HTR-8/SVneo (cell line): ENCODE measurements around the gene CRYBA1.
A peak's percentile ranks its signal among the peaks of the same experiment; 100 is the strongest.
"Not testable (repeated sequence)": the region's sequence is repeated elsewhere in the genome, so short reads cannot be mapped to it uniquely, and the experiment has no call there.

Experiments
- DNase-seq: peaks from one replicate; pipeline ENCODE4 v3.0.0; 2011; ENCODE audit warnings: low spot score, mixed read lengths; ENCODE audit not compliant: insufficient read length
- FAIRE-seq: peaks from 2 replicates; lab custom pipeline; 2011; peaks lifted over from hg19 to GRCh38; lab: Jason Lieb, UNC

CRYBA1 gene

GRCh38 chr17:29271980-29272379, 25.3 kb downstream of the CRYBA1 start:
- not testable (repeated sequence) for FAIRE-seq, DNase-seq

GRCh38 chr17:29273924-29274323, 27.3 kb downstream of the CRYBA1 start:
- FAIRE-seq: no peak

GRCh38 chr17:29278692-29279091, 32.0 kb downstream of the CRYBA1 start:
- DNase-seq (no peak), FAIRE-seq (no peak)

More at GRCh38 chr17:29273924-29274323, 27.3 kb downstream of the CRYBA1 start:
- DNase-seq: no peak

- FAIRE-seq: no peak
- no peak for DNase-seq
These were observed 32.9 kb downstream of the CRYBA1 start for GRCh38 chr17:29279397-29280070.

- DNase-seq (no peak), FAIRE-seq (no peak)
These were observed 36.8 kb downstream of the CRYBA1 start for GRCh38 chr17:29283496-29283895.

GRCh38 chr17:29283961-29284360, 37.3 kb downstream of the CRYBA1 start:
- no peak for FAIRE-seq

GRCh38 chr17:29289852-29290251, 43.2 kb downstream of the CRYBA1 start:
- FAIRE-seq (no peak), DNase-seq (no peak)

More at GRCh38 chr17:29283961-29284360, 37.3 kb downstream of the CRYBA1 start:
- no peak for DNase-seq

- peak; percentile 60 for DNase-seq
- no peak for FAIRE-seq
These were observed 44.6 kb downstream of the CRYBA1 start for GRCh38 chr17:29291163-29291752.

GRCh38 chr17:29292071-29292991, 45.7 kb downstream of the CRYBA1 start:
- DNase-seq (peak; percentile 39), FAIRE-seq (no peak)

- DNase-seq (peak; percentile 67), FAIRE-seq (no peak)
These were observed 46.6 kb downstream of the CRYBA1 start for GRCh38 chr17:29292992-29293889.

- DNase-seq: peak; percentile 98
- FAIRE-seq: peak; percentile 97
These were observed 47.4 kb downstream of the CRYBA1 start, which contains the start of gene NUFIP2 for GRCh38 chr17:29293890-29294579. NUFIP2 (minus strand) TSS chr17:29294148; CDS start chr17:29294059, 89 bp downstream.

GRCh38 chr17:29294580-29294900, 47.9 kb downstream of the CRYBA1 start:
- DNase-seq (no peak), FAIRE-seq (no peak)

- FAIRE-seq: no peak
These were observed 48.8 kb downstream of the CRYBA1 start for GRCh38 chr17:29295420-29295819.

GRCh38 chr17:29299031-29299430, 52.4 kb downstream of the CRYBA1 start:
- FAIRE-seq (no peak), DNase-seq (no peak)

More at GRCh38 chr17:29295420-29295819, 48.8 kb downstream of the CRYBA1 start:
- no peak for DNase-seq

- DNase-seq: no peak
- no peak for FAIRE-seq
These were observed 56.7 kb downstream of the CRYBA1 start for GRCh38 chr17:29303386-29303785.
